Ecto neural progenitor cell (in vitro differentiated cells): ENCODE measurements around the gene S100A7A.
A peak's percentile ranks its signal among the peaks of the same experiment; 100 is the strongest.

ENCODE experiments used
- DNase-seq: peaks from one replicate; pipeline ENCODE4 v3.0.0-alpha.2; 2018; ENCODE audit warnings: low spot score

S100A7A gene

DNA sequence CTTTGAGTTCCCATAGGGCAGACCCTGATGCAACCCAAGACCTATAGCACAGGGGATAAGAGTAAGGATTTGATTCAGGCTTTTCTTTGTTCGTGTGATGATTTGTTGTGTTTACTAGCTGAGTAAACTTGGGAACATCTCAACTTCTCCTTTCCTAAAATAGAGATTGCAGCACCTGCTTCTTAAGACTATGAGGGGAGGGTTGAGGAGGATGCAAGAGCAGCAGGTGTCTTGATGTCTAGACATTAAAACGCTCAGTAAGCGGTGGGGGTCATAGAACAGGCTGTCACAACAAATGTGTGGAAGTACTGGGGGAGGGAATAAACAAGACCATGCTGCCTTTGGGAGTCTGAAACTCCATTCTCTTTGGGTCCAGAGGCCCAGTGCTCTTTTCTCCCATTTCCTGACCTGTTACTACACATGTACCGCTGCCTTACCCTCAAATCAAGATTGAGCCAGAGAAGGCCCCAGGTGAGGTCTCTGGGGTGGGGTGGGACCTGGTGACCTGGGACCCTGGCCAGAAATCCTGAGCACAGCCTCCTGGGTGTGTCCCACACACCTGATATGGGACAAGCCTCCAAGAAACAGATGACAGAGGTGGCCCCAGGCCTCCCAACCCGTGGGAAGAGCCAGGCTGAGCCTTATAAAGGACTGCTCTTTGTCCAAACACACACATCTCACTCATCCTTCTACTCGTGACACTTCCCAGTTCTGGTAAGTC lies at the start of gene S100A7A:
Gene S100A7A, plus strand, starts transcription at position 671 of the 721 bp plus-strand sequence. CDS start 1,563 bp downstream, outside the sequence.
- DNase-seq, result peak; percentile 13

DNA sequence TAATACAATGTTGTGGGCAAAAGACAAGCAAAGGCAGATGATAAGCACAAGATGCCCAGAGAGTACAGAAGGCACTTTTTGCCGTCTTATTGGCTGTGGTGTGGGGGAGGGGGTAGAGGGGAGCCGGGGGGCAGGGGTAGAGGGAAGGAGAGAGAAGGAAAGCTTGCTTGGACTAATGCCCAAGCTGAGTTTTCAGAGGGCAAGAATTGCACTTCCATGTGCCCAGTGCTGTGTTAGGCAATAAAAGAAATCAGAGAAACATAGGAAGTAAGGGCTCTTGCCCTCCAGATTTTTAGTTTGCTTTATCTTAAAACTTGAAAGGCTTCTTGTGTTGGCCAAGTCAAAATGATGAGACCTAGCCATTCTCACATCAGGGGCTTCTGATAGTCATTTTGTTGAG lies 49.2 kb upstream of the S100A7A start:
- DNase-seq, result no peak

DNA sequence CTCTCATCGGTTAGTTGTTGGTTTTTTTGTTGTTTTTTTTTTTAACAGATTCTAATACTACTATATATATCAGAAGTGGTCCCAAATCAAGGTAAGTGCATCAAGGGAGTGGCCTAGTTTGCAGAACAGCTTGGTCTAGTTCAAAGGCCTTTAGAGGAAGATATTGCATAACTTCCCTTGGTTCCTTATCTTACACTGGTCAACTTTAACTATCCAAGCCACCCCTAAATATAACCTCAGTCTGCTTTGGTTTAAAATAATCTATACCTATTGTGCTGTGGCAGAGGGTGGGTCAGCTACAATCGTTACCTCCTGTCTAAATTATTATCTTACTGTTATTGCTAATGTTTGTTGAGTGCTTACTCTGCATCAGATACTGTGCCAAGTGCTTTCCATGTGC lies 47.8 kb upstream of the S100A7A start:
- no peak for DNase-seq

DNA sequence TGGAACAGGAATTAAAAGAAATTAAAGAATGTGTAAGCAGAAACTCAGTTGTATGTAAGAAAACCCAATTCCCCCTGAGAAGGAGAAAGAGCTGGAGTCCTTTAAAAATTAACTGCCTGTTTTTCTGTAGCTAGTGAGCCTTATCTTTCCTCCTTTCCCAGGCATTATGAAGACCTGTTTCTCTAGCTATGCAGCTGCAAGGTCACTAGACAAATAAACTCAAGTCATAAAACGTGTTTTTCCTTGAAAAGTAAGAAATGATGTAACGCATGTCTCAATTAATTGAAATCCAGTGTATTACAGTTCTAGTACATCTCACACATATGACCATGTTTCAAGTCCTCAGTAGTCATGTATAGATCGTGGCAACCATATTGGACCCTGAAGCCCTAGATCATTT lies 46.2 kb upstream of the S100A7A start:
- no peak for DNase-seq

DNA sequence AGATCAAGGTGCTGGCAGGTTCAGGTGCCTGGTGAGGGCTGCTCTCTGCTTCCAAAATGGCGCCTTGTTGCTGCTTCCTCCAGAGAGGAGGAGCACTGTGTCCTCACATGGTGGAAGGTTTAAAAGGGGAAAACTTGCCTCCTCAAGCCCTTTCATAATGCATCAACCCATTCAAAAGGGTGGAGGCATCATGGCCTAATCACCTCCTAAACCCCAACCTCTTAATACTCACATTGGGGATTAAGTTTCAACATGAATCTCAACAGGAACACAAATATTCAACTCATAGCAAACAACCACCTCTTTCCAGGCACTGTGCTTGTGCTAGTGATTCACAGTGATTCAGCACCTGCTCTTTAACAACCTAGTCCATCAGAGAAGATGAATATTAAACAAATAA lies 45.1 kb upstream of the S100A7A start:
- no peak for DNase-seq

DNA sequence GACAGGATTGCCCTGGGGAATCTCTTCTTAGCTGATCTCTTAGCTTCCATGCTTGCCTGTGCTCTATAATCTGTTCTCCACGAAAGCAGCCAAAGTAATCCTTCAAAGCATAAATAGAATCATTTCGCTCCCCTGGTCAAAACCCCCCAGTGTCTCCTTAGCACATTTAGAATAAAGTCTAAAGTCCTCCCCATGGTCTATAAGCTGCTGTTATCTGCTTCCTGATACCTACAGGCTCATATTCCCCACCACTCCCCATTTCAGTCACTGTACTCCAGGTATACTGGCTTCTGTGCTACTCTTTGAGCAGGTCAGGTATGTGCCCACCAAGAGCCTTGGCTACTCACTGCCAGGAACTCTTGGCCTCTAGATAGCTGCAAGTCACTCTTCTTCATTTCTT lies 43.7 kb upstream of the S100A7A start:
- no peak for DNase-seq

DNA sequence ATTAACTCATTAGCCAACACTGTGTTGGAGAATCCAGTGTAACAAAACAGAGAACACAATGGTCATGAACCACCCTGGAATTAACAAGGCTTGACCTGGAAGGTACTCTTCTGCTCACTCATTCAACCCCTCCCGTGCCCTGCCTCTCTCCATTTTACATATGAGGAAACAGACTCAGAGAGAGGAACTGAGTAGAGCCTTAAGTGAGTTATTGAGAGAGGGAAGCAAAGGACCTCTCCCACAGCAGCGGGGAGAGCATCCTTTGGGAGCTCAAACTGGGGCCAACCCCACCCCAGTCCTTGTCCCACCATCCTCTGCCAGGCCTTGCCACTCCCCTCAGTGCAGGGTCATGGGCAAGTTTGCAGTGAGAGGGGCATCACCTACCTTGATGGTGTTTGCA lies 42.2 kb upstream of the S100A7A start:
- no peak for DNase-seq

DNA sequence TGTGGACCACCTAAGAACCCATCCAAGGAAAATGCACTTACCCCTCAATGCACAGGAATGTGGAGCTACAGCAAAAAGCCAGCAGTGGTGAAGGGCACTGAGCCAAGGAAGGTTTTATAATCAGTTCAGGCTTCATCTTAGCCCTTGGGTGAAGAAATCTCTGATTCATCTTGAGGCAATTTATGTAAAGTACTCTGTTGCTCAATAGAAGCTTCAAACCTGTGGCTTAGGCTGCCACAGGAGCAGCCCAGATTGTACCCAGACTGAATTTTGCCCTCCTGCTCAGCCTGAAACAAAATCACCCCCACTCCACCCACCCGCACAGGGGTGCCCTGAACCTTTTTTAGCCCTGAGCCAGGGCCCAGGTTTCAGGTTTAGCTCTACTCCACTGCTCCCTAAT lies 40.8 kb upstream of the S100A7A start, which contains the start of gene S100A12:
Gene S100A12, minus strand, starts transcription at position 111 of the 400 bp plus-strand sequence. CDS start 1,029 bp downstream, outside the sequence.
- DNase-seq, result no peak

DNA sequence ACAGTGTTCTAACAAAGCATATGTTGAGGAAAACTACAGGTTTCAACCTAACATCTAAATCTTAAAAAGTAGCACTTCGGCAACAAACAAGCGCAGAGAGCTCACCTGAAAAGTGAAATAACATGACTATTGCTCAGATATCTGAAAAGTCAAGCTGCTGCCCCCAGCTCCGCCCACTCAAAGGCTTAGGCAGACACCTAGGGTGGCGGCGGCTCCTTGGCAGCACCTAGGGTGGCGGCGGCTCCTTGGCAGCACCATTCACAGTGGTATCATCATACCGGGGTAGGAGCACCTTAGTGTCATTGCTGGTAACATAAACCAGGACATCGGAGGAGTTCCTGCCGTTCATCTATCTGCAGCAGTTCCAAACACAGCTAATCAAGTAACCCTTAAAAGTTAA lies 36.7 kb upstream of the S100A7A start:
- no peak for DNase-seq

DNA sequence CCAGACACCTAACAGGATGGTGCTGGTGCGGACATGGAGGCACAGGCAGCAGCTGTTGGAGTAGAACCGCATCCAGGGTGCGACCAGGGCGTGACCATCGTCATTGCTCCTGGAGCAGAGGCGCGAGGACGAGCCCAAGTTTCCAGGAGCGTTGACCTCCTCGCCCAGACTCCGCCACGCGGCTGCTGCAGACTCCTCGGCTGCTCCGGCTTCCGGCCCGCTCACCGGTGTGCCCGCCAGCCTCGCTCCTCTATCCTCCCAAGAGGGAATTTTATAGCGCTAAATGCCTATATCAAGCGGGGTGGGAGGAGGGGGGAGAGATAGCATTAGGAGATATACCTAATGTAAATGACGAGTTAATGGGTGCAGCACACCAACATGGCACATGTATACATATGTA lies 35.6 kb upstream of the S100A7A start:
- DNase-seq, result no peak

DNA sequence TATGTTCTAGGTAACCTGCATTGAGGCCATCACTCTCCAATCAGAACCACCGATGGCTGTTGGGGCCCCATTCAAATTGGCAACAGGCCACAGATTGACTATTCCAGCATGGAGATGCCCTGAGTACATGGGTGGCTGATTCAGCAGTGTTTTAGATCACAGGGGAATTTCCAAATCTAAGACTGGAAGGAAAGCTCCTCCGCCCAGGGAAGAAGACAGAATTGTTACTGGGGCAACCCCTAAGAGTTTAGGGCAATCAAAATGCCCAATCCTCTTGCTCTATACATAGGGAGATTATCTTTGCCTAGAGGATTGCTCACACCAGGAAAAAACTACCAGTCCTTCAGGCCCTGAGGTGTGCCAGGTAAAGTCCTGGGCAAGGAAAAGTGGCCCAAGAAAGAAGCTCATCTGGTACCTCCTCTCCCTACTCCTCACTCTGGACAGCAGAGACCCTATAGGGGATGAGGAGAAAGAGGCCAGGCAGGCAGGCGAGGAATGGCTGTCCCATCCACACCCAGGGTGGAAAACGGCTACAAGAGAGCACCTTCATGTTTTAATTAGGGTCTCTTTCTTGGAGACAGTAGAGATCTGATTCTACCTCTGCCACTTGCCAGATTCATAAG lies 31.3 kb upstream of the S100A7A start:
- DNase-seq, result no peak

DNA sequence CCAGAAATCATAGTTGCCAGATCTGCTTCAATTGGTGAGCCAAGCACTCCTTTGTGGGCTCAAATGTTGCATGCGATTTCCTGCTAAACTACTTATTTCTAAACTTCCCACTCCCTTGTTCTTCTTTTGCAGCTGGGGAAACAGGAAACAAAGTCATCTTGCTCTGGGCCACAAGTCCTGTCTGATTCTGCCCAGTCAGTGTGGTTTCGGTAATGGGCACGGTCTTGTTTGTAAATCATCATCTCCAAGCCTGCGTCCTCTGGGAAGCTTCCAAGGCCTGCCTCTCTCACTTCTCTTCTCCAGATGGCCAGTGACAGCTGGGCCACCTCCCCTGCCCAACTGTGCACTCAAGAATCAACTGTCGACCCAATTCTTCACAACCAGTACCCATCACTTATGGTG lies 29.8 kb upstream of the S100A7A start:
- DNase-seq, result peak; percentile 14

DNA sequence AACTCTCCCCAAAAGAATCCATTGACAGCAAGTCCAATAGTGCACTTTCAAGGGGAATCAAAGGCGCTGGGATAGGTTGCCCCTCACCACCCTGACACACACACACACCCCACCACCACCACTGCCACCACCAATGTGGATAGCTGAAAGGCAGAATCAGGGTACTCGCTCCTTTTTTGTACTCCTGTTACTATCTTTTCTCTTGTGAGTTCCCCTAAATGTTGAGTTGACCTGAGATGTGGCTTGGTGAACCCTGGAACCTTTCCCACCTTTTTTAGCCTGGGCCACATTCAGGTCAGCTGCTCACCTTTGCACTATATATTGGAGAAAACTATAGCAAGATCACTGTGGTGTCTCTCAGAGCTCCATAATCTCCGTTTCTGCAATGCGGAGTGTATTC lies 29.3 kb upstream of the S100A7A start:
- DNase-seq, result no peak

DNA sequence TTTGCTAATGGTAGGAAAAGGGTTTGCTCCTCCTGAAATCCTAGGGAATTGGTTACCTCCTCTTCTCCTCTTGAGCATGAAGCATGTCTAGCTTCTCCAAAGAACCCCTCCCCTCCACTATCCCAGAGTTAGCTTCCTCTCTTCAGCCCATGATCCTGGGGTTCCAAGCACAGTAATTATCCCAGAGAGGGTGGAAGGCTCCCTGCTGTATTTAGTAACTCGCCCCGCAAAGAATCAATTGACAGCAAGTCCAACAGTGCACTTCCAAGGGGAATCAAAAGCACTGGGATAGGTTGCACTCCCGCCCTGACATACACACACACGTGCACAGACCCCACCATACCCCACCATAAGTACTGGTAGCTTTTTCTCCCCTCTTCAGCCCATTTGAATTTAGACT lies 28.5 kb upstream of the S100A7A start:
- peak; percentile 6 for DNase-seq

DNA sequence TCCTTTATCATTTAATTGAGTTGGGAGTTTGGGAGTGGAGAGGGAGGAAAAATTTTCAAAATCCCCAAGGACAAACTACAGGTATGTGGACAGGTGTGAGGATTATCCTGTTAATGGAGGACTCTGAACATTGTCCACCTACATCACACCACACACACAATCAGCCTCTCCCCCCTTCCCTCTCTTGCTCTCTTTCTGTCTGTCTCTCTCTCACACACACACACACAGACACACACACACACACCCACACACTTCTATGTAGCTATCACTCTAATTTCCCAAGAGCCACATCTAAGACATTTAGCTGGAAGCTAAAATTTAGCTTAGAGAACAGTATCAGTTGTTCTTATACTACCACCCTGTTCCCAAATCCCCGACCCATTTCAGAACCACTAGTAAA lies 26.9 kb upstream of the S100A7A start:
- peak; percentile 10 for DNase-seq

DNA sequence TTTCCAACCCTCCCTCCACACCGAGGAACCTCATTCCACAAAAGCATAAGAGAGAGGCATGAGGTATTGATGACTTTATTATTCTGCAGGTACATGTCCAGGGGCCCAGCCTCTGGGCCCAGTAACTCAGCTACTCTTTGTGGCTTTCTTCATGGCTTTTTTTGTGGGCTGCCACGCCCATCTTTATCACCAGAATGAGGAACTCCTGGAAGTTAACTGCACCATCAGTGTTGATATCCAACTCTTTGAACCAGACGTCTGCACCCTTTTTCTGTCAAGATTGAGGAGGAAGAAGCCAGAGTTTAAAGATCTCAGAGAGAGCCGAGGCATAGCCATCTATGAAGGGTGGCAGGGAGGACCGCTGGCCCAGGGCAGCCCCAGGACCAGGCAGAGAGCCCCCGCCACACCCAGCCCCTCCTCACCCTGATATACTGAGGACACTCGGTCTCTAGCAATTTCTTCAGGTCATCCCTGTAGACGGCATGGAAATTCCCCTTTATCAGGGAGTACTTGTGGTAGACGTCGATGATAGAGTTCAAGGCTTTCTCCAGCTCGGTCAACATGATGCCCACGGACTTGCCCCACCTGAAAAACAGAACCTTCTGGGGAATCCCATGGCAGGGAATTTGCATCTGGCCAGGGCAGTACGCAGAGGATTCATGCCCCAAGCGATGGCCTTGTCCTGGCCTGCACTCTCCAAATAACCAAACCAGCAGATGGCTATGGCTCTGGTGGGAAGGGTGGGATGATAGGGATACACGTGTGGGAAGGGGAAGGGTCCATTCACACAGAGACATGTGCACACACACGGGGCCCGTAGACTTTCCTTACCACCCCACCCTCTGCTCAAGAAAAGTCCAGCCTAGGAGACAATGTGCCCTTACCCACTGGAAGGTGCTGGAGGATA lies 26.1 kb upstream of the S100A7A start:
- DNase-seq, result peak; percentile 25

DNA sequence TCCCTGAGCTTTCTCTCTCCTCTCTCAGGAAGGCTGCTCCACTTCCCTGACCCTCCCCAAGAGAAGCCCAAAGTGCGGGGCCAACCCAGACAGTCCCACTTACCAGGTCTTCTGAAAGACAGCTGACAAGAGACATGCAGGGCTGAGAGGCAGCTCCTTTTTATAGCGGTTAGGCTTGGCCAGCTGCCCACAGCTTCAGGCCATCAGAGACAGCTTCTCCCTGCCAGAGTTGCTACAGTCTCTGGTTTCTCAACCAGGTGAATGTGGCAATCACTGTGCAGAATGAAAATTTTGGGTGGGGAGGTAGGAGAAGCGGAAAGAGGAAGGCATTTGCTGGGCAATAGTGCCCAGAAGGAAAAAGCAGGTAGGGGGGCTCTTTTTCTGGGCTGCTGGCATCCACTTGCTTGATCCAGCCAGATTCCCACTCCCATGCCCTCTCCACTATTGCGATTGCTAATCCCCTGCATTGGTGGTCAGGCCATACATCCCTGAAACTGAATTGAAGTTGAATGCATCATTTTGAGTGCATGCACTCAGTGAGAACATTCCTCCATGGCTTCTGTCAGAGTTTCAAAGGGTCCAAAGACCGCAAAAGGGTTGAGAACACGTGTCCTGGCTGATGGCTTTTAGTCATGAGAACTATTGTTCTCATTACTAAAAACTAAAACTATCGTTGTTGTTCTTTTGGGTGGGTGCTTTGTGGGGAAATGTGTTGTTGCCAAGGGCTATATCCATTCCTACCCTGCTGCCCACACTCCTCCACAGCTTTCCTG lies 25.2 kb upstream of the S100A7A start, which contains the start of gene S100A8:
Gene S100A8, minus strand, starts transcription at position 136 of the 773 bp plus-strand sequence. CDS start 538 bp downstream, outside the sequence.
- peak; percentile 25 for DNase-seq

DNA sequence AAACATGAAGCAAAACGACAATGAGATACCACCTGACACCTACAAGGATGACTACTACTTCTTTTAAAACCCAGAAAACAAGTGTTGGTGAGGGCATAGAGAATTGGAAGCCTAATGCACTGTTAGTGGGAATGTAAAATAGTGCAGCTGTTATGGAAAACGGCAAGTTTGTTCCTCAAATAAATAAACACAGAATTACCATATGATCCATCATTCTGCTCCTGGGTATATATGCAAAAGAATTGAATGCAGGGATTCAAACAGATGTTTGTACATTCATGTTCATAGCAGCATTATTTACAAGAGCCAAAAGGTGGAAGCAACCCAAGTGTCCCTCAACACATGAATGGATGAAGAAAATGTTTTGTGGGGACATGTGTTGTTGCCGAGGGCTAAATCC lies 24.1 kb upstream of the S100A7A start:
- DNase-seq, result no peak

DNA sequence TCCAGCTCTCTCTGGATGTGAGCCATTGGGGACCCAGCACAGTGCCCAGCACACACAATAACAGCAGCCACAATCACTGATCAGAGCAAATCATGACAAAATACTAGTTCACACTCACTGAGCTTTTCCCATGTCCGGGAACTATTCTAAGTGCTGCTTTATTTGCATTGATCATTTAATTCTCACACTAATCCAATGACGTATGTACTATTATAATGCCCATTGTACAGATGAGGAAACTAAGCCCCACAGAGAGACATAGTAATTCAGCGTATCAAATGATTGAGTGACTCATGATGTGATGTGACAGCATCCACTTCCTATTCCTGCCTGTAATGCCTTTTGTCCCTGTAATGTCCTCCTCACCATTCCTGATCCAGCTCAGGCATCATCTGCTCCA lies 23.5 kb upstream of the S100A7A start:
- DNase-seq, result no peak

DNA sequence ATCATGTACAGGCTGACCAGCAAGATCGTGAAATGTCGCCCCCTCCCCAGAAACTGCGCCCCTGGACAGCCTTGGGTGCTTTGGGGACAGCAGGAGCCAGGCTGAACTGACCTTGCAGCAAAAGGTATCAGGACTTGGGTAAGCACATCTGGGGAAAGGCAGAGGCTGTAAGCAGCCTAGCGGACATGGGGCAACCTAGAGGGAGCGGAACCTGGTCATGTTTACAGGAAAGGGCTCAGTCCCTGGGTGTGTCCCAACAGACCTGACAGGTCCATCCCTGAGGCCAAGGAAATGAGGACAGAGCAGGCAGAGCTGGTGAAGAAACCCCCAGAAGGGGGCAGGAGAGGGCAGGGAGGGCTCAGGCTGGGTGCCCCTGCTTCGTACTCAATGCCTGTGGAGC lies 22.4 kb upstream of the S100A7A start:
- DNase-seq, result peak; percentile 45

DNA sequence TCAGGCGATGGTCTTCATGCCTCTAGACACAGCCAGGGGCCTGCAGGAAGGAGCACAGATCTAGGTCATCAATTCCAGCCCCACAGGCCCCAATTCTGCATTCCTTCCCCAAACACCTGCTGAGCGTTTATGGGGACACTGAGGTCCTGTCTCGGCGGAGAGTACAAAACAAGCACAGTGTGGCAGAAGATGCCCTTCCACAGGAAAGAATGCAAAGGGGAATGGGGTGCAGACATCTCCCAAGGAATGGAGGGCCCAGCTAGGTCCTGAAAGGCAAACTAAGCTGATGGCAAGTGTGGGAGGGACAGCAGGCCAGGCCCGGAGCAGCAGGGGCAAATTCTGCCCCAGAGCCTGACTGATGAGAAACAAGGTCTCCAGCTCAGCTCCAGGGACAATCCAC lies 21.9 kb upstream of the S100A7A start:
- DNase-seq, result no peak
